ENCODE results near the gene IL10RB. TPM values are rescaled to one million over a fixed set of nuclear protein-coding genes. Genes with fewer than 3 reads are reported as not detected.

The IL10RB gene
- total and polyA plus RNA-seq, 2 of the 8 experiments (the other 6 are each of a cell fraction or from before 2014, with no cell fraction given) = 2.7 to 3.2 TPM

GRCh38 chr21:33339918-33340317 is 73.8 kb downstream of the IL10RB start (continued):
- TF ChIP-seq CHD7 (IDR thresholded peaks at IDR 0.05; ENCODE audit: insufficient replicate concordance, low read length) (no peak), BCL11A (IDR thresholded peaks at IDR 0.05; ENCODE audit: low read depth in 2 of 2, low read length in 2 of 2) (no peak), RFX5 (IDR thresholded peaks at IDR 0.05; ENCODE audit: borderline replicate concordance, low read depth, low read length) (no peak), RAD21 (IDR thresholded peaks at IDR 0.05 in 1 of 2, conservative IDR thresholded peaks at IDR 0.05 in 1 of 2; ENCODE audit: low read depth in 2 of 2, low read length in 2 of 2) (no peak), YY1 (IDR thresholded peaks at IDR 0.05; ENCODE audit: low read depth, low read length) (no peak)

Data from H1 (cell line).